ENCODE data around the gene UNC13D.
"Not testable (repeated sequence)": the region's sequence is repeated elsewhere in the genome, so short reads cannot be mapped to it uniquely, and the experiment has no call there.

Gene UNC13D

DNA sequence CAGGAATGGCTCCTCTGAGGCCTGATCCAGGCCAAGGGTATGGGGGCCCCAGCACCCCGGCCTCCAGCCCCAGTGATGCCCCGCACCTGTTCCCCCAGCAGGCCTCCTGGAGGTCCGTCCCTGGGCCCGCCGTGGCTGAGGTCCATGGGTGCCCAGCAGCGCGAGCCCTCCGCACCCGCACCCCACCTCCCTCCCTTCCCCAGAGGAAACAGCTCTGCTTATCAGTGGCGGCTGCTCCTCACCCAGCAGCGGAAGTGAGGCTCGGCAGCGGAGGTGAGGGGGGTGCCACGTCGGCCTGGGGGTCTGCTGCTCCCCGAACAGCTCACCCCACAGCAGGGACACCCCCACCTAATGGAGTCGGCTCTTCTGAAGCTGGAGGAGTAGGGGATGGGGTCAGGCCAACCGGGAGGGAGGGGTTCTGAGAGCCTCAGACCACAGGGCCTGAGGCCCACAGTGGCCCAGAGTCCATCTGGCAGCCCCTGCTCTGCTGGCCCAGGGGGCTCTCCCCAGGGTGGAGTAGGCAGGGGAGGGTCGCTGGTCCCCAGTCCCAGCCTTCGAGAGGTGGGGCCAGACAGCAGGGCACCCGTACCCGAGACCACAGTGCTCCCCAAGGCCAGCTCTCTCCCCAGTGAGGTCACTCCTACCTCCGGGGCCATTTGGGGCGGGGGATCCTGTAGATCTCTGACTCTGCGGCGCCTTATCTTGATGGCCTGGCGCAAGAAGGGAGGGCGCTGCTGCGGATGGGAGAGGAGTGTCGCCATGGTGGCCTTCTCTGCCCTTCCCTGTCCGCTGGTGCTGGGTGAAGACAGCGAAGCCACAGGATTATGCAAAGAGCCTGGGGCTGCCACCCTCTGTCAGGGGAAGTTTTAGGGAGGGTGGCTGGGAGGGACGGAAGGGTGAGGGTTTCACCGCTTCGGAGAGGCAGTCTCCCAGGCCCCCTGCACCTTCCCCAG, at the start of gene UNC13D:
TSS of gene UNC13D (minus strand) at position 828 of the 953 bp plus-strand sequence. CDS start at position 761, 67 bp downstream.
- no peak for DNase-seq

- no peak for DNase-seq
Observed at GRCh38 chr17:75893305-75894048, 49.3 kb upstream of the UNC13D start.

- DNase-seq: no peak
Observed at GRCh38 chr17:75892556-75893224, 48.5 kb upstream of the UNC13D start.

DNA sequence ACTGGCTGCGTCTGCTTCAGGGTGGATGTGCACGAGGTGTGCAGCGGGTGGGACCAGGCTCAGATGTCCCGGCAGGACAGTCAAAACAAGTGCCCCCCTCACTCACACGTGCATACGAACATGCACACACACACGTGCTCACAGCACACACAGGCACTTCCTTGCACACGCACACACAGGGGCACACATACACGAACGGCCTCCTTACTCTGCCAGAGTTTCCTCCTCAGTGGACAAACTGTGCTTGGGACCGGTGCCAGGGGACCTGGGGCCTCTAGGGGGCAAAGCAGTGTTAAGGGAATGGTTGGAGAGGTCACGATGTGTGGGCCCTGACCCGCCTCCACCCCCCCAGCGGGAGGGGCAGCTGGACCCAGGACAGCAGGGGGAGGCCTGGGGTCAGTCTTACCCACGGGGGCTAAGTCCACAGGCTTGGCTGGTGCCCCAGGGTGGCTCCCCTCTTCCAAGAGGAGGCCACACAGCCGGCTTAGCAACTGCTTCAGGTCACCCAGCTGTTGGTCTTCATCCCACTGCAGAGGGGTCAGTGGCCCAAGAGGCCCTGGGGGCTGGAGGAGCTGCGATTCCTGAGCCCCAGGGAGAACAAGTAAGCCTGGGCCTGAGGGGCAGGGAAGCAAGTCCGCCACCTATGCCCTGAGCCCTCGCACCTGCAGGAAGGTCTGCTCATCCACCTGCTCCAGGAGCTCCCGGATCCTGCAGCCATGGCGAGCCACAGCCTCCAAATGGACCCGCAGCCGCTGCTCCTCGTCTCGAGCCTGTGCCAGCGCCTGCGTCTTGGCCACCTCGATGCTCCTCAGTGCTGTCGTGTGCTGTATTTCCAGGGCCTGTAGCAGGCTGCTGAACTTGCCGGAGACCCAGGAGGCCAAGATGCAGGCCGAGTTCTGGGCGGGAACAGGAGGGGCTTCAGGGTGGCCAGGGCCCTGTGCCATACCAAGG, 47.7 kb upstream of the UNC13D start:
- DNase-seq: no peak

- DNase-seq: no peak
Observed at GRCh38 chr17:75891022-75891604, 46.9 kb upstream of the UNC13D start.

- peak; percentile 54 for DNase-seq
Observed at GRCh38 chr17:75889454-75889853, 45.2 kb upstream of the UNC13D start.

GRCh38 chr17:75888484-75888883, 44.3 kb upstream of the UNC13D start:
- no peak for DNase-seq

- not testable (repeated sequence) for DNase-seq
Observed at GRCh38 chr17:75885860-75886259, 41.7 kb upstream of the UNC13D start.

GRCh38 chr17:75885431-75885830, 41.2 kb upstream of the UNC13D start:
- no peak for DNase-seq

GRCh38 chr17:75881678-75882454, 37.7 kb upstream of the UNC13D start:
- no peak for DNase-seq

GRCh38 chr17:75880266-75880665, 36.1 kb upstream of the UNC13D start:
- DNase-seq: no peak

DNA sequence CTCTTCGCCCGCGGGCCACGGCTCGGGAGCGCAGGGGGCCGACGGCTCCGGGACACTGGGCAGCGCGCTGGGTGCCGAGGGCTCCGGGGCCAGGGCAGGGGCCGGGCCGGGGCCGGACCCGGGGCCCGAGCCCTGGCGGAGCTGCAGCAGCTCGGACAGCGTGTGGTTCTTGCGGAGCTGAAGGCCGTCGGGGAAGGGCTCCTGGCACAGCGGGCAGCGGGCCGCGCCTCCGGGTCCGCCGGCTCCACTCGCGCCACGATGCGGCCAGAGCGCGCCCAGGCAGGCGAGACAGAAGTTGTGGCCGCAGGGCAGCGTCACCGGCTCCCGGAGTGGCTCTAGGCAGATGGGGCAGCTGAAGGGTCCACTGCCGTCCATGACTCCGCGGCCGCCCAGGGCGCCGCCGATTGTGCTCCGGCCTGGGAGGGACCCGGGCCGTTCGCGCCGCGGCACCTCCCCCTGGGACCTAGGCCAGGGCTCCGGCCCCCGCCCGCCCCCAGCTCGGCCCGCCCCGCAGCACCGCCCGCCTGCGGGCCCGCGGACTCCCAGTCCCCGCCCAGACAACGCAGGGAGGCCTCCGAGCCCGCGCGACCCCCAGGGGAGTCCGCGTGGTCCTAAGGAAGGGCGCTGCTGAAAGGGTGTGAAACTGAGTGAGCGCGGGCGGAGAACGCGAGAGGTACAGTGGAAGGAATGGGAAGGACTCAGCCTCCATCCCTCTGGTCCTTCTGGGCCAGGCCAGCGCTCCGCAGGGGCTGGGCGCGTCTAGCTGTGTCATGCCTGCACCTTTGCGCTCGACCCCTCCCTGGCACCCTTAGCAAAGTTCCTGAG, 34.2 kb upstream of the UNC13D start, which contains the start of gene TRIM47:
TSS of gene TRIM47 (minus strand) at position 408 of the 825 bp plus-strand sequence. CDS start at position 375, 33 bp downstream.
- peak; percentile 83 for DNase-seq

- DNase-seq: peak; percentile 95
Observed at GRCh38 chr17:75877752-75878173, 33.6 kb upstream of the UNC13D start.

GRCh38 chr17:75876938-75877751, 32.9 kb upstream of the UNC13D start:
- peak; percentile 77 for DNase-seq

GRCh38 chr17:75876190-75876937, 32.2 kb upstream of the UNC13D start:
- DNase-seq: peak; percentile 96

DNA sequence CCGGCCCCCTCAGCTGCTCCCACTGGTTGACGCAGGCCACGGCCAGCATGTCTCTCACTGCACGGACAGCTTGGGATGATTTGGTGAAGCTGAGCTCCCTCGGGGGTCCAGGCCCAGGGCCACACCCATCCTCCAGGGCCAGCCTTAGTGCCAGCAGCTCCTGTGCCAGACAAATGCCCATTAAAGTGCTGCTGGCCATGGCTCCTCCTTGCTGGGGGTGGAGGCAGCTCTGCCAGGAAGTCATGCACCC, 31.7 kb upstream of the UNC13D start:
- no peak for DNase-seq

DNA sequence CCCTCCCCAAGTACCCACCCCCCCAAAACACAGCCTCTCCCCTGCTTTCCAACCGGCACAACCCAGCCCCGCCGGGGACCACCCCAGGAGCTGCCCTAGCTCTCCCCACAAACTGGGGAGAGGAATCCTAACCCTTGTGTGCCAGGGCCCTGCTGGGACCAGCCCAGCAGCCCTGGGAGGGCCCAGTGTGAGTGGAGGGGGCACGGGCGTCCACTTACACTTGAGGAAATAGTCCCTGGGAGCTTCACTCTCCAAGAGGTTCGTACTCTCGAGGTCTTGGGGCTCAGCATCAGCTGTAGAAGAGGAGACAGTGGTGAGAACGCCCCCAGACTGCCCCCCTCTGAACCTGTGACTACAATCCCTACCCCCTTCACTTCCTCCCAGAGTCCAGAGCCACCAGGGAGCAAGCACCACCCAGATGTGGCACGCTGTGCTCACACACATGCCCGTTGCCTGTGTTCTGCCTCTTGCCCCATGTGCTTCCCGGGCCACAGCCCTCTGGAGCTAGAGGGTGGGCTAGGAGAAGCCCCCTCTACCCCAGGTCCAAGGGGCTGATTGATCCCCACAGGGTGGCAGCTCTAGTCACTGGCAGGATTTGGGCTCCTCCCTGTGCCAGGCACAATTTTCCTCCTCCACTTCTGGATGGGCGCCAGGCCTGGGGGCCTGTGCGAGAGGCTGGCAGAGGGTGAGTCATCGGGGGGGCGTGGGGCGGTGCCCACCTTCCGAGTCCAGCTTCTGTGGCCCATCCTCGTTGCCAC, 31.2 kb upstream of the UNC13D start:
- DNase-seq: no peak
